CD4-positive, alpha-beta T cell (primary cell): ENCODE results near the gene SSUH2. TPM values are rescaled to one million over a fixed set of nuclear protein-coding genes. Genes with fewer than 3 reads are reported as not detected.

Experiments
- ATAC-seq: fragments of 200-7000 bp; cut with Tn5 transposase; one replicate; pipeline ENCODE4 v1.10.0; 2022; ENCODE audit warnings: mild to moderate bottlenecking; ENCODE audit not compliant: poor library complexity
- CTCF ChIA-PET: fragments of 350-600 bp; sonication (Branson Sonifier 250); formaldehyde crosslinking; loops from one replicate; lab custom pipeline; 2021; ENCODE audit warnings: antibody characterized with exemption, inconsistent platforms; lab: Charles Lee
- POLR2A ChIA-PET: fragments of 350-600 bp; sonication (Branson Sonifier 250); formaldehyde crosslinking; loops from one replicate; lab custom pipeline; 2021; ENCODE audit warnings: antibody characterized with exemption, inconsistent platforms; lab: Charles Lee
- DNase-seq, 14 experiments: peaks; one replicate each; pipeline ENCODE4 v3.0.0-alpha.2; 2013 to 2020; ENCODE audit warnings: mixed read lengths in 2 of 14
- H3K27ac ChIP-seq, 2 donors: one replicate each; pipeline versions ENCODE4 v1.5.1 to v1.7.0; 2013; ENCODE audit warnings: low read length in 2 of 2, low read depth in 1 of 2, mild to moderate bottlenecking in 1 of 2
- H3K27me3 ChIP-seq, 2 experiments: 1 replicate in 1 of 2; 2 replicates in 1 of 2; pipeline versions ENCODE4 v1.6.1 to v1.7.0; 2013; ENCODE audit warnings: low read length in 2 of 2, control low read depth in 1 of 2, mild to moderate bottlenecking in 1 of 2, moderate library complexity in 1 of 2; ENCODE audit not compliant: insufficient read depth in 2 of 2, control insufficient read depth in 1 of 2
- H3K36me3 ChIP-seq: one replicate; pipeline ENCODE4 v1.6.1; 2013; ENCODE audit warnings: low read length, control low read depth; ENCODE audit not compliant: insufficient read depth
- H3K4me1 ChIP-seq: one replicate; pipeline ENCODE4 v1.6.1; 2013; ENCODE audit warnings: low read length, control low read depth; ENCODE audit not compliant: insufficient read depth
- H3K4me3 ChIP-seq: one replicate; pipeline ENCODE4 v1.5.1; 2013; ENCODE audit warnings: mild to moderate bottlenecking, low read length, moderate library complexity
- H3K9me3 ChIP-seq, 2 experiments: 1 replicate in 1 of 2; 2 replicates in 1 of 2; pipeline versions ENCODE4 v1.6.1 to v1.7.0; 2013; ENCODE audit warnings: low read length in 2 of 2, mild to moderate bottlenecking in 2 of 2, control low read depth in 1 of 2, moderate library complexity in 1 of 2; ENCODE audit not compliant: control insufficient read depth in 1 of 2, insufficient read depth in 1 of 2
- H3K27ac Mint-ChIP-seq: one replicate; pipeline ENCODE4 v1.8.0; 2020; ENCODE audit warnings: mixed read lengths
- H3K27me3 Mint-ChIP-seq: one replicate; pipeline ENCODE4 v1.8.0; 2021; ENCODE audit warnings: mixed read lengths
- H3K36me3 Mint-ChIP-seq: one replicate; pipeline ENCODE4 v1.8.0; 2021; ENCODE audit warnings: low read depth, mixed read lengths
- H3K4me1 Mint-ChIP-seq: one replicate; pipeline ENCODE4 v1.8.0; 2021; ENCODE audit warnings: low read depth, mixed read lengths
- H3K4me3 Mint-ChIP-seq: one replicate; pipeline ENCODE4 v1.8.0; 2020; ENCODE audit warnings: mild to moderate bottlenecking, mixed read lengths
- H3K9me3 Mint-ChIP-seq: one replicate; pipeline ENCODE4 v1.8.0; 2020; ENCODE audit warnings: mixed read lengths
- CTCF ChIP-seq: fragments of 200-600 bp; IDR thresholded peaks from one replicate; pipeline ENCODE4 v1.8.0; 2022; ENCODE audit warnings: antibody characterized with exemption, mild to moderate bottlenecking
- intact Hi-C, 2 experiments: fragments of 100-400 bp; cut with DNase I in 1 of 2; cut with micrococcal nuclease in 1 of 2; formaldehyde crosslinking; loops; one replicate each; pipeline versions ENCODE4 v1.15.1 to v1.9.0; 2023 to 2025; cut with DNase I, micrococcal nuclease
- total RNA-seq, 174 experiments: library from RNA in 2 of 174; stranded (reverse) in 2 of 174; gene quantifications; one replicate each; pipeline ENCODE4 v1.2.3 and lab custom pipeline; 2021 to 2026

Gene SSUH2
- total RNA-seq, 2 experiments from 2014 or later: not detected

- Mint-ChIP-seq H3K36me3 (no peaks in the 10 kb centered on the region), H3K9me3 (no peaks in the 10 kb centered on the region), H3K4me1 (no peaks in the 10 kb centered on the region), H3K27ac (no peak overlapping the region), H3K4me3 (no peak overlapping the region), H3K27me3 (peaks cover 32% of the 10 kb centered on the region)
- H3K27me3 ChIP-seq: peaks cover 0 to 4% of the 10 kb centered on the region in 2 experiments
- peaks cover 0 to 5% of the 10 kb centered on the region in 2 experiments for H3K9me3 ChIP-seq
- no peaks in the 10 kb centered on the region for H3K4me1 ChIP-seq
- no peak overlapping the region for H3K27ac ChIP-seq
- ChIA-PET POLR2A (no interaction called here), CTCF (no interaction called here)
- ATAC-seq (no peak), DNase-seq (no peak)
- no peaks in the 10 kb centered on the region for H3K36me3 ChIP-seq
- intact Hi-C loops: no loop called here
- TF ChIP-seq CTCF: no peak
- H3K4me3 ChIP-seq: no peak overlapping the region
Observed at GRCh38 chr3:8646313-8646938, 1.8 kb upstream of the SSUH2 start.

DNA sequence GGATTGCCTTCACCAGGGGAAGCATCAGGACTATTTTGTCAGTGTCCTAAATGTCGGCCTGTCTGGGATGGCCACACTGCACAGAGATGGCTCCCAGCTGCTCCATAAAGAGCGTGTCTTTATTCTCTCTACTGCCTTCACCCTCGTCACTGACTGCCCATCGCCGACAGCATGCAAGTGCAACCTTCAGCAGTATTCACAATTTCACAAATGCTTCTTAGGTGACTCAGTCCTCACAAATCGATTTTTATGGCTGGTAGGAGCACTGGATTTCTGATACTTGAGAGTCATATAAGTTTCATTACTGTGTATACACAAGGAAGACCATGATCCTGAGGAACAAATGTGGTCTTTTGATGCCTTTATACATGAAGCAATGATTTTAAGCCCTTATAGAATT, 1.1 kb upstream of the SSUH2 start:
- Histone ChIP-seq H3K4me3 (no peak overlapping the region), H3K36me3 (no peaks in the 10 kb centered on the region), H3K4me1 (no peaks in the 10 kb centered on the region), H3K9me3 (peaks cover 0 to 5% of the 10 kb centered on the region in 2 experiments), H3K27ac (no peak overlapping the region), H3K27me3 (peaks cover 0 to 4% of the 10 kb centered on the region in 2 experiments)
- Mint-ChIP-seq H3K9me3 (no peaks in the 10 kb centered on the region), H3K36me3 (no peaks in the 10 kb centered on the region), H3K4me1 (no peaks in the 10 kb centered on the region), H3K4me3 (no peak overlapping the region), H3K27me3 (peaks cover 32% of the 10 kb centered on the region), H3K27ac (no peak overlapping the region)
- ChIA-PET CTCF (no interaction called here), POLR2A (no interaction called here)
- TF ChIP-seq CTCF: no peak
- DNase-seq (no peak), ATAC-seq (no peak)
- intact Hi-C loops: no loop called here

DNA sequence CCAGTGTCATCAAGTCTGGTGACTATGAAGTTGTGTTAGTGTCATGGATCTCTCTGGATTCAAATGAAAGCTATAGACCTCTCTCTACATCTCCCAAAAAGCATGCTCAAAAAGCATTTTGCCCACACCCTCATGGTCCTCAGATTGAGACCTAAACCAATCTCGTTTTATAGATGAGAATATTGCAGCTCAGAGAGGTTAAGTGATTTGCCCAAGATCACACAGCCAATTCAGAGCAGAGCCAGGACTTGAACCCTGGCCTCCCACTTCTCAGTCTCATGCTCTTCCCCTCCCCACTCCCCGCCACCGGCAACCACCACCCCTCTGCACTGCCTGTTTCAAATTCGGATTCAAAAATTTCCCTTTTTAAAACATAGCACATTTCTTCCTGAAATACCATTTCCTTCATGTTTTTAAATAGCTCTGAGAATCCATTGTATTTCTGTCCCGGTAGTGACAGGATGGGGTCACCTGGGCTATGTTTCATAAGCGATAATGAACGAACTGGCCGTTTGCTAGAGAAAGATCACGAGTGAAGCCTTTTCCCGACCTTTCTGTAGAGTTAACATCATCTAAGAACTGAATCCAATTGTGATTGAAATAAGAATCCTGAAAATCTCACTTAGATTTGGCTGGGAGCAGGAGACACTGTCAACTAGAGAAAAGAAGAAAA, 769 bp downstream of the SSUH2 start:
- H3K4me3 ChIP-seq: no peak overlapping the region
- Mint-ChIP-seq H3K9me3 (no peaks in the 10 kb centered on the region), H3K27me3 (peaks cover 33% of the 10 kb centered on the region), H3K4me1 (no peaks in the 10 kb centered on the region), H3K27ac (no peak overlapping the region), H3K4me3 (no peak overlapping the region), H3K36me3 (no peaks in the 10 kb centered on the region)
- peaks cover 0 to 4% of the 10 kb centered on the region in 2 experiments for H3K27me3 ChIP-seq
- ATAC-seq (no peak), DNase-seq (no peak)
- ChIA-PET POLR2A (no interaction called here), CTCF (no interaction called here)
- TF ChIP-seq CTCF: no peak
- no peak overlapping the region for H3K27ac ChIP-seq
- H3K36me3 ChIP-seq: no peaks in the 10 kb centered on the region
- H3K9me3 ChIP-seq: peaks cover 0 to 5% of the 10 kb centered on the region in 2 experiments
- intact Hi-C loops: no loop called here
- H3K4me1 ChIP-seq: no peaks in the 10 kb centered on the region
